IPS-20b (cell line): Measurements from ENCODE around the gene HSPB7.

Experiments
- H3K27ac ChIP-seq: one replicate; pipeline ENCODE4 v1.5.1; 2013; ENCODE audit warnings: low read length
- H3K27me3 ChIP-seq: 2 replicates; pipeline ENCODE4 v1.6.1; 2013; ENCODE audit warnings: mild to moderate bottlenecking, low read length, inconsistent platforms; ENCODE audit not compliant: insufficient read depth
- H3K36me3 ChIP-seq: 2 replicates; pipeline ENCODE4 v1.6.1; 2013; ENCODE audit warnings: low read depth, mild to moderate bottlenecking, inconsistent platforms, low read length, moderate library complexity; ENCODE audit not compliant: insufficient read depth
- H3K4me1 ChIP-seq: 2 replicates; pipeline ENCODE4 v1.6.1; 2013; ENCODE audit warnings: mild to moderate bottlenecking, control low read depth, inconsistent platforms, low read length, moderate library complexity; ENCODE audit not compliant: insufficient read depth
- H3K4me3 ChIP-seq: 2 replicates; pipeline ENCODE4 v1.5.1; 2013; ENCODE audit warnings: mild to moderate bottlenecking, low read length, inconsistent platforms
- H3K9ac ChIP-seq: 2 replicates; pipeline ENCODE4 v1.6.1; 2013; ENCODE audit warnings: low read depth, mild to moderate bottlenecking, inconsistent platforms, low read length, moderate library complexity
- H3K9me3 ChIP-seq: 2 replicates; pipeline ENCODE4 v1.6.1; 2013; ENCODE audit warnings: mild to moderate bottlenecking, low read depth, low read length, inconsistent platforms; ENCODE audit not compliant: insufficient read depth

The HSPB7 gene

GRCh38 chr1:16019644-16020277, 1.9 kb upstream of the HSPB7 start:
- H3K27me3 ChIP-seq: peaks cover 36% of the 10 kb centered on the region

GRCh38 chr1:16018749-16019643, 1.2 kb upstream of the HSPB7 start:
- Histone ChIP-seq H3K4me3 (no peak overlapping the region), H3K9me3 (no peaks in the 10 kb centered on the region), H3K4me1 (peaks cover 3% of the 10 kb centered on the region; the same call in 1 of the 2 replicates), H3K27ac (no peak overlapping the region), H3K36me3 (no peaks in the 10 kb centered on the region), H3K27me3 (peaks cover 29% of the 10 kb centered on the region), H3K9ac (no peak overlapping the region)

More at GRCh38 chr1:16019644-16020277, 1.9 kb upstream of the HSPB7 start:
- H3K9ac ChIP-seq: no peak overlapping the region
- H3K4me3 ChIP-seq: no peak overlapping the region
- peaks cover 3% of the 10 kb centered on the region; the same call in 1 of the 2 replicates for H3K4me1 ChIP-seq
- no peaks in the 10 kb centered on the region for H3K36me3 ChIP-seq
- H3K27ac ChIP-seq: no peak overlapping the region
- H3K9me3 ChIP-seq: no peaks in the 10 kb centered on the region

DNA sequence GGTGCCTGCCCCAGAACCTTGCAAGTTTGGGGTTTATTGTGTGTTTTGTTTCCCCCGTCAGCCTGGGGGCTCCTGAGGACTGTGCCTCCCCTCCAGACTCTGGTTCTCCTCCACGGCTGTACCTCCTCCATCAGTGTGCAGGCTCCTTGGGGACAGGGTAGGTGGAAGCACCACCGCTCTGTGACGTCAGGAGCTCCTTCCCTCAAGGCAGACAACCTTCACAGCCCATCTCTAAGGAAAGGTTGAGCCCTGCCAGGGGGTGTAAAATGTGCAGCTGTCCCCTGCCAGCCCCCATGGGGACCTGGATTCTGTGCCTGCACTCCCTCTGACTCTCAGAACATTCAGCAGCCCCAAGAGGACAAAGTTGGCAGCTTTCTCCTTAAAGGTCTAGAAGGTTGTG, 465 bp upstream of the HSPB7 start:
- Histone ChIP-seq H3K4me3 (no peak overlapping the region), H3K36me3 (no peaks in the 10 kb centered on the region), H3K4me1 (peaks cover 8% of the 10 kb centered on the region; the same call in 1 of the 2 replicates), H3K9me3 (no peaks in the 10 kb centered on the region), H3K27ac (no peak overlapping the region), H3K9ac (no peak overlapping the region), H3K27me3 (peaks cover 22% of the 10 kb centered on the region)

GRCh38 chr1:16017076-16017460, 775 bp downstream of the HSPB7 start:
- Histone ChIP-seq H3K27ac (no peak overlapping the region), H3K9me3 (no peaks in the 10 kb centered on the region), H3K27me3 (peaks cover 10% of the 10 kb centered on the region; the same call in 1 of the 2 replicates), H3K9ac (no peak overlapping the region), H3K4me1 (peaks cover 12% of the 10 kb centered on the region; the same call in 1 of the 2 replicates), H3K36me3 (no peaks in the 10 kb centered on the region), H3K4me3 (no peak overlapping the region)

GRCh38 chr1:16015960-16016901, 1.6 kb downstream of the HSPB7 start:
- Histone ChIP-seq H3K4me1 (peaks cover 12% of the 10 kb centered on the region; the same call in 1 of the 2 replicates), H3K27ac (no peak overlapping the region), H3K9ac (no peak overlapping the region), H3K36me3 (no peaks in the 10 kb centered on the region), H3K4me3 (no peak overlapping the region), H3K27me3 (peaks cover 2% of the 10 kb centered on the region; the same call in 1 of the 2 replicates), H3K9me3 (no peaks in the 10 kb centered on the region)

DNA sequence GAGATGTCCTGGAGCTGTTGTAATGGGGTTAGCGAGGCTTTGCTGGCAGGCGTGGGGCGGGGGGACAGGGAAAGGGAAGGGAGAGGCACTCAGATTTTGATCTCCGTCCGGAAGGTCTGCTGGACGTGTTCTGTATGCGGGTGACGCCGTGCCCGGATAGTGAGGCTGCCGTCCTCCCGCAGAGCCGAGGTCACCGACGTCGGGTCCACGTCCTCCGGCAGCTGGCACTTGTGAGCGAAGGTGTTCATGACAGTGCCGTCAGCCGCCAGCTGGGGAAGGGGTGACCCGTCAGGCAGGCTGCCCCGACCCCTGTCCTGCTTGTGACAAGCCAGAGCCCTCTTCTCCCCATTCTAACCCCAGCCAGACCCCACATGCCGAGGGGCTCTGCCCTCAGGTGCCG, 2.4 kb downstream of the HSPB7 start:
- H3K9ac ChIP-seq: no peak overlapping the region
- H3K36me3 ChIP-seq: no peaks in the 10 kb centered on the region
- no peak overlapping the region for H3K4me3 ChIP-seq
- peaks cover 12% of the 10 kb centered on the region; the same call in 1 of the 2 replicates for H3K4me1 ChIP-seq
- H3K9me3 ChIP-seq: no peaks in the 10 kb centered on the region
- no peak overlapping the region for H3K27ac ChIP-seq
- H3K27me3 ChIP-seq: no peaks in the 10 kb centered on the region

DNA sequence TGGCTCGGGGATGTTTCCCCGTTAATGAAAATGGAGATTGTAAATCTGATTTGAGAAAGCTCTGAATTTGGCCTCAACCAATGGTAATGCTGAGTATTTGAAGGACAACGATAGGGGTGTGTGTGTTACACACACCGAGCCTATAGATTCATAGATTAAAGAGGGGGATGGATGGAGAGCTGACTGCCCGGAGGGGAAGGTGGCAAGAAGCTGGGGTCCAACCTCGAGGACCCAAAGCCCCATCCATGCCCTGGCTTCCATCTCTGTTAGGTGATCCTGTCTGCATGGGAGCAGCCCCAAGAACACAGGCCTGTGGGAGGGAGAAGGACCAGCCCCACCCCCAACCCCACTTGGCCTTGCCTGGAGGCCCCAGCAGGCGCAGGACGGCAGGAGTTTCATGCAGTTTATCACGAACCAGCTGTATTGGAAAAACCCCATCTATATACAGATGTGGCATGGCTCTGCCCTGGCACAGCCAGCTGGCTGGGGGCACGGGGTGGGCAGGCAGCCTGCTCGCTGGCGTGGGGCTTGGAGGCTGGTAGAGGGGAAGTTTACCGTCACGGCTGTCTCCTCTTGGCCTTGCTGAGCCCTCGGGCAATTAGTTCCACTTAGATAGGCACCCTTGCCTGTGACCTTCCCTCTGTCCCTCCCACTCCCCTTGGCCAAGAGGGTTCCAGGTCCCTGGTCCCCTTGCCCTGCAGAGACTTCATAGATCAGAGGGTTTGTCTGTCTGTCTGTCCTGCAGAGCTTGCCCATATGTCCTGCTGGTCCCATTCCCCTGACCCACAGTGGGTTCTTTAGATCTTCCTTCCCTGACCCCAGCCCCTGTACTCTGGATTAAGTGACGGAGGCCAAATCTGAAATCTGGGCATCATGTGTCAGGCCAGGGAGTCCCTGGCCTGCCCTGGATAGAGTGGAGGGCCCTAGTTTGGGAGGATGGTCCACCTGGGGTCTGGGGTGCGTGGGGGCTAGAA, 3.0 kb downstream of the HSPB7 start:
- Histone ChIP-seq H3K4me1 (peaks cover 12% of the 10 kb centered on the region; the same call in 1 of the 2 replicates), H3K4me3 (no peak overlapping the region), H3K36me3 (no peaks in the 10 kb centered on the region), H3K9me3 (no peaks in the 10 kb centered on the region), H3K9ac (no peak overlapping the region), H3K27me3 (no peaks in the 10 kb centered on the region), H3K27ac (no peak overlapping the region)

GRCh38 chr1:16013908-16014258, 4.0 kb downstream of the HSPB7 start:
- Histone ChIP-seq H3K9me3 (no peaks in the 10 kb centered on the region), H3K4me3 (peak overlapping the region; percentile 69; the same call in 1 of the 2 replicates), H3K27ac (peak overlapping the region; percentile 38), H3K27me3 (no peaks in the 10 kb centered on the region), H3K4me1 (peaks cover 12% of the 10 kb centered on the region; the same call in 1 of the 2 replicates), H3K36me3 (no peaks in the 10 kb centered on the region), H3K9ac (peak overlapping the region; percentile 76; the same call in 1 of the 2 replicates)

- H3K4me1 ChIP-seq: peaks cover 12% of the 10 kb centered on the region; the same call in 1 of the 2 replicates
- H3K36me3 ChIP-seq: no peaks in the 10 kb centered on the region
- H3K27me3 ChIP-seq: no peaks in the 10 kb centered on the region
- H3K9me3 ChIP-seq: no peaks in the 10 kb centered on the region
- H3K9ac ChIP-seq: peak overlapping the region; percentile 76; the same call in 1 of the 2 replicates
- peak overlapping the region; percentile 69 for H3K4me3 ChIP-seq
- H3K27ac ChIP-seq: peak overlapping the region; percentile 38
Measured at GRCh38 chr1:16013220-16013907, 4.5 kb downstream of the HSPB7 start.
